SH-SY5Y (cell line): ENCODE data around the gene RALBP1.

Experiments
- GATA2 ChIP-seq: IDR thresholded peaks from 2 replicates; pipeline ENCODE4 v1.6.1; 2011; ENCODE audit warnings: mild to moderate bottlenecking, low read depth, low read length
- GATA3 ChIP-seq: IDR thresholded peaks from 2 replicates; pipeline ENCODE4 v1.6.1; 2011; ENCODE audit warnings: low read depth, mild to moderate bottlenecking, low read length, moderate library complexity

DNA sequence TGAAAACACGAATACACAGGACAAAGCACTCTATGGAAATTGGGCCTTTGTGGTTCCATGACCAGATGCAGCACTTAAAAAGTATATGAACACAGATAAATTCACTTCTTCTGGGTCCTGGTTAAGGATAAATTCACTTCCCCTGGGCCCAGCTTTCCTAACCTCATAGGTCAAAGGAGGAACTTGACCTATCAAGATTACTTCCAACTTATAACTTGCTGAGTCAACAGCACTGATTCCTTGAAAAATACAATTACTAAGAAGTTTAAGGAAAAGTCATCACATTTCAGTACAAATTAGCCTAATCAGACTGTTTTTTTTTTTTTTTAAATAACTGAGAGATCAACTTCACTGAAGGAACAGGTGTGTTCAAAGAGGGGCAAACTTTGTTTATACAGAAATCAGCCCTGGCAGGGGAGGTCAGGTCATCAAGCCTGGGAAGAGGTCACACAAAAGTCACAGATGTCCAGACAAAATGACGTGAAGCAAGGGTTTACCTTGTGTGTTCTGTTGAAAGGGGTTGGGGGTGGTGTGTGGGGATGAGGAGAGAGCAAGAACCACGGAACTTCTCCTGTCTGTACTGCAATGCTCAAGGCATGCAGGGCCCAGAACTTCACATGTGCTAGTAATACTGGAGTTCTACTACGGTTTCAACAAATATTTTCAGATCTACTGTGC lies 83.2 kb downstream of the RALBP1 start:
- TF ChIP-seq GATA3 (no peak), GATA2 (no peak)
